Skeletal muscle cell (primary cell): ENCODE data around the gene PLSCR1.
A peak's percentile ranks its signal among the peaks of the same experiment; 100 is the strongest.
"Not testable (repeated sequence)": the region's sequence is repeated elsewhere in the genome, so short reads cannot be mapped to it uniquely, and the experiment has no call there.

ENCODE experiments used
- DNase-seq: peaks from one replicate; pipeline ENCODE4 v3.0.0-alpha.2; 2010; ENCODE audit warnings: low read depth
- H3K4me3 ChIP-seq: 2 replicates; pipeline ENCODE4 v1.5.1; 2011; ENCODE audit warnings: low read depth, mild to moderate bottlenecking, control low read depth, low read length, moderate library complexity

Gene PLSCR1

DNA sequence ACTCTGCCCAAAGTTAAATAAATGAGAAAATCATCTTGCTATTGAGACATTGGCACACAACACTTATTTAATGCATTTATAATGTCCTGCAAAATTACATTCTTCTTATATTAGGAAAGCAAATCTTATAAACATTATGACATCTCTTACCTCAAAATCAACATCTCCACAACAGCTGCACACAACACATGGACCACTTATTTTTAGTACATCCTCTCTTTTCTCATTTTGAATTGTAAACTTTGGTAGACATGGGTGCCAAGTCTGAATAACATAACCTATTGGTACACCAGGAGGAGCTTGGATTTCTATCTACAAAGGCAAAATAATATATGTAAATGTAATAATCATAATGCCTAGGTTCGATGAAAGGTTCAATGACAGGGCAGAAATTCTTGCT, 23.0 kb downstream of the PLSCR1 start:
- no peak overlapping the region for H3K4me3 ChIP-seq
- DNase-seq: no peak

DNA sequence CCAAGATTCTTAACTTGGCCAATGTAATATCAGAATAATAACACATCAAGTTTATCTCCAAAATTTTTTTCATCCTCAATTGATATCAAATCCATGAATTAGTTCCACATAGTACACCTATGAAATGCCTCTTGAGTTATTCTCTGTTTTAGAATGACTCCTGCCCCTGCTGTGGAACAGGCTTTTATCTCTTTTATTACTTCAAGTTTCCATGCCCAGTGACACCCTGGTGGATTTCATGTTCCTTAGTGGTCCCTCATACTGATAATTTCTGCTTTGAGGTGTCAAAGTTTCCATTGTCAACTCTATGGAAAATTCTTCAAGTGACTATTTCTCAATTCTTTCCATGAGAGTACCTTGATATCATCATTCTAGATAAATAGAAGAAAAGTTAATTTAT, 24.6 kb downstream of the PLSCR1 start:
- no peak overlapping the region for H3K4me3 ChIP-seq
- DNase-seq: no peak

DNA sequence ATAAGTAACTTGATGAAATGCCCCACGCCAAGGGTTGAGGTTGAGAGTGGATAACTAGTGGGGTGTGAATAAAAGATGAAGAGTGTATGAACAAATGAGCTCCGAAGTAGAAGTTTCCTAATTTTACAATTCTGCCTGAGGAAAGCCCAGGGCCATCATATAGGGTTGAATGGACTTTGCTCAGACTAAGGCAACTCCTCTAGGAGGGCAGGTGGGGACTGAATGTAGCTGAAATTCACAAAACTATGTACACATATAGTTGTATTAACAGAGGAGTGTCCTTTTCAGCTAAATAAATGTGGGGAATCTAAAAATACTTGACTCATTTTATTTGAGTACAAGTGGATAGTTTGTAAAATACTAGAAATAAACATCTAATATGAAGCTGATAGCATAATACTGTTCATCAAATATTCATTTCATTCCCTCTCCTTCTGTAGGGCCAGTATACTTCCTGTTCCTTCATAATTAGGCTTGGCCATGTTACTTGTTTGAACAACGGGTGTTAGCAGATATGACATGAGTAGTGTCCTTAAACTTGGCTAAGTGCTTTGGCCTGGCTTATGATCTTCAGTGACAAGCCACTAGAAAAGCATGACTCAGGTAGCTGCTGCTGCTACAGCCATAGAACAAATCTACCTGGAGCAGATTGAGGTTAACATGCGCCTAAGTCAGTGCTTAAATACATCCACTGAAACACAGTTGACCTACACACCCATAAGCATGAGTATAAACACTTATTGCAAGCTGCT, 26.5 kb downstream of the PLSCR1 start:
- no peak for DNase-seq
- no peak overlapping the region for H3K4me3 ChIP-seq

DNA sequence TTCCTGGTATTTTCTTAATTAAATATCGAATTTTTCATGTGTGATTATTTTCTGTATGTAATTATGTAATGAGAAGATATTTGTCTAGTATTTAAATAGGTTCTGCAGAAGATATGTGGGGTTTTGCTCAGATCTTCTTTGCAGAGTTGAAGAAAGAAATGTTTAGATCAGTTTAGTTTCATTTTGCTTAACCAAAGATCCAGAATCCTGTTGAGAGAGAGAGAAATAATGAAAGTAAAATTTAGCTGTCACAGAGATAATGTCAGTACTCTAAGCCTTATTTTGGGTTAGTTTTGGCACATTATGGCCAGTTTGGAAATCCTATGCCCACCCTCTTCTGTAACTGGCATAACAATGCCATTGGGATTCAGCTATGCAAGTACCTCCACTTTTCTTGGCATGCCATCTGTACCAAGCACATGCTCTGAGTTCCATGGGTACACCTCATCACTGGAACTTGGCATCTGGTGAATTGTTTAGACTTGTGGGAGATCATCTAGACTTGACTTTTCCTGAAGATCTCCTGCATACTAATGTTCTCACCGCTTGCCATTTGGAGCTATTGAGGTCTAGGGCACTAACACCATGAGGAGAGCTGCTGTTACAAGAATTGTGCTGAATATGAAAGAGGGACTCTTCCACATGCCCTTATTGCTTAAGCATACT, 30.9 kb downstream of the PLSCR1 start:
- no peak for DNase-seq

DNA sequence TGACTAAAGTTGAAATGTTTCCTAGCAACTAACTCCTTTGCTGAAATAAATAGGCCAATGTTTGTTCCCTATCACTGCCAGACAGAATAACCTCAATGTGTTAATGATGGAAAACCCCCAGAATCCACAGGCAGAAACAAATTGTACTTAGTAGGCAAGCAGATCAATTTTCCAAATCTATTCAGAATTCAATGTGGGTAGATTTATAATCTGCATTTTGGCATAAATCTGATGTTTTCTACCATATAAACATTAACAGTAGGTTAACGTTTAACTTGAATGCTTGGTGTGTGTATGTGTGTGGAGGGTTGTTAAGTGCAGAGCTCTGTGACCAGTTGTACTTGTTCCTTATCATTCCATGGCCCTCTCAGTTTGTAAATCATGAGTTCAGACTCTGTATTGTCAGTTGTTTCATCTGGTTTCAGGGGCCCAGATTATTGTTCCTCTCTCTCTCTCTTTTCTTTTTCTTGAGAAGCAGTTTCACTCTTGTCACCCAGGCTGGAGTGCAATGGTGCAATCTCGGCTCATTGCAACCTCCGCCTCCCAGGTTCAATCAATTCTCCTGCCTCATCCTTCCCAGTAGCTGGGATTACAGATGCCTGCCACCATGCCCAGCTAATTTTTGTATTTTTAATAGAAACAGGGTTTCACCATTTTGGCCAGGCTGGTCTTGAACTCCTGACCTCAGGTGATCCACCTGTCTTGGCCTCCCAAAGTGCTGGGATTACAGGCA, 32.8 kb downstream of the PLSCR1 start:
- no peak overlapping the region for H3K4me3 ChIP-seq
- DNase-seq: no peak

More for the DNA sequence above, 30.9 kb downstream of the PLSCR1 start:
- H3K4me3 ChIP-seq: no peak overlapping the region

DNA sequence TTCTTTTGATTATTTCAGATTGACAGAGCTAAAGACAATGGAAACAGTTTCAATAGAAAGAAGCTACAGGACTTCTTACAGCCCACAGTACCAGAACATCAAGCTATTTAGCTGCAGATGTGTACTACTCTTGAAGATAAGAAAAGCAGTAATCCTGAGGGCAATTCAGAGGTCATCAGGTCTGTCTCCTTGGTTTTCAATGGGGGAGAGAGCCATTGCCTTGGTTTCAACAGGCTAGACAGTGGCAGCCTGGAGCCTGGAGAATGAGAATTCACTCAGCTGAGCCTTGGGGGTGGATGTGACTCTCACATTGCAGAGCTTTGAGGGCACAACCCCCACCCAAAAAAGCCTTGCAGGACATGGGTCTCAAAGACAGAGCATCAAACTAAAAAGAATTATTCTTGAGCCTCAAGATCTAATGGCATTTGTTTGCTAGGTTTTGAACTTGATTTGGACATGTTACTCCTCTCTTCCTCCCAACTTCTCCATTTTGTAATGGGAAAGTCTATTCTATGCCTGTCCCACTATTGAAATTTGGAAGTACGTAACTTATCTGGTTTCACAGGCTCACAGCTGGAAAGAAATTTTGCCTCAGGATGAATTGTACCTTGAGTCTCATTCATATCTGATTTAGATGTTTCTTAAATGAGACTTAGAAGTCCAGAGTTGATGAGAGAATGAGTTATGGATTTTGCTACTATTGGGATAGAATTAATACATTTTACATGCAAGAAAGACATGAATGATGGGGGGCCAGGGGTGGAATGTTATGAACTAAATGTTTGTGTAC, 36.9 kb downstream of the PLSCR1 start:
- no peak for DNase-seq
- H3K4me3 ChIP-seq: no peak overlapping the region

DNA sequence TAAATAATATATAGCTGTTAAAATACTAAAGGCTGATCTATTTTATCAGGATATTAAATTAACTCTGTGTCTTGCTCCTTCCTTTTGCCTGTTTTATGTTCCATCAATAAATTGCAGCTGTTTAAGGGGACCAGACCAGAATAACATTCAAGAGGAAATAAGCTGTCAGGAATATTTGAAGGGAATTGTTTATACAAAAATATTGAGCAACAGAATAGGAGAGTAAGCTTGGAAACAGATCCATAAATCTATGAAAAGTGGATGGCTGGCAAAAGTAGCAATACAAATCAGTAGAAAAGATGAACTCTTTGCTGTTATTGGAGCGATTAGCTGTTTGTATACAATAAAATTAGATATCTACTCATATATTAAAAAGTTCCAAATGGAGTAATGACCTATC, 38.9 kb downstream of the PLSCR1 start:
- no peak overlapping the region for H3K4me3 ChIP-seq
- DNase-seq: no peak

DNA sequence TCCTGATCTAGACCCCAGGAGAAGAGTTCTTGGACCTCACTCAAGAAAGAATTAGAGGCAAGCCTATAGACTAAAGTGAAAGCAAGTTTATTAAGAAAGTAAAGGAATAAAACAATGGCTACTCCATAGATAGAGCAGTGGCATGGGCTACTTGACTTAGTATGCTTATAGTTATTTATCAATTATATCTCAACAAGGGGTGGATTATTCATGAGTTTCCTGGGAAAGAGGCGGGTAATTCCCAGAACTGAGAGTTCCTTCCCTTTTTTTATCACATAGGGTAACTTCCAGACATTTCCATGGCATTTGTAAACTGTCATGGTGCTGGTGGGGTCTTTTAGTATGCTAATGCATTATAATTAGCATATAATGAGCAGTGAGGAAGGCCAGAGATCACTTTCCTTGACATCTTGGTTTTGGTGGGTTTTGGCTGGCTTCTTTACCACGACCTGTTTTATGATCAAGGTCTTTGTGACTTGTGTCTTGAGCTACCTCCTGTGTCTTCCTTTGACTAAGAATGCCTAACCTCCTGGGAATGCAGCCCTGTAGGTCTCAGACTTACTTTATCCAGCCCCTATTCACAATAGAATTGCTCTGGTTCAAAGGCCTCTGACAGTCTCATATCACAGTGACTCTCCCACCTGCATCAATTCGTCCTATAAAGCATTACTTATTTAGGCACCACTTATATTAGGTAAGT, 39.8 kb downstream of the PLSCR1 start:
- DNase-seq: no peak

DNA sequence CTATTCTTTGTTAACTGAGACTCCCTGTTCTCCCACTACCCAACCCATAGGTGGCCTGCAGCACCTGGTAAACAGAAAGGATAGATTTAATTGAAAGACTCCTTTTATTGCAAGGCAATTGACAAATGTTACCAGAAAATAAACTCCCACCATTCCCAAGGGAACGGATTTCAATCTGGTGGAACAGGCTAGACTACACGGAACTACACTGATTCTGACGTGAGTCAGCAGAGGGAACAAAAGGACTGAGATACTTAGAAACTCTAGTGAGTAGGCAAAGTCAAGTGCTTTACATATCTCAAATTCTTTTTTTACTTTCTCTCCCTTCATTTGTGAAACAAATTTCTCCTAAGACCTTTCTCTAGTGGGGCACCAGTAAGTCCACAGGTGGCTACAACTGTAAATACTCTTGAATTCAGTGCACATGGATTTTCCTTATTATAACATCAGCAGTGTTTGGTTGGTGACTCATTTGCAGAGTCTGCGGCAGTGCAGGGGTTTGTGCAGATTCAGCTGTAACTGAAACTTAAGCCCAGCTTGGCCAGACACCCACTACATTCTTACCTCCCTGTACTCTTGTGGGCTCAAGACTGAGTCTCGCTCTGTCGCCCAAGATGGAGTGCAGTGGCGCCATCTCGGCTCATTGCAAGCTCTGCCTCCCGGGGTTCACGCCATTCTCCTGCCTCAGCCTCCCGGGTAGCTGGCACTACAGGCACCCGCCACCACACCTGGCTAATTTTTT, 40.8 kb downstream of the PLSCR1 start:
- DNase-seq: peak; percentile 95
- no peak overlapping the region for H3K4me3 ChIP-seq

More for the DNA sequence above, 39.8 kb downstream of the PLSCR1 start:
- no peak overlapping the region for H3K4me3 ChIP-seq

DNA sequence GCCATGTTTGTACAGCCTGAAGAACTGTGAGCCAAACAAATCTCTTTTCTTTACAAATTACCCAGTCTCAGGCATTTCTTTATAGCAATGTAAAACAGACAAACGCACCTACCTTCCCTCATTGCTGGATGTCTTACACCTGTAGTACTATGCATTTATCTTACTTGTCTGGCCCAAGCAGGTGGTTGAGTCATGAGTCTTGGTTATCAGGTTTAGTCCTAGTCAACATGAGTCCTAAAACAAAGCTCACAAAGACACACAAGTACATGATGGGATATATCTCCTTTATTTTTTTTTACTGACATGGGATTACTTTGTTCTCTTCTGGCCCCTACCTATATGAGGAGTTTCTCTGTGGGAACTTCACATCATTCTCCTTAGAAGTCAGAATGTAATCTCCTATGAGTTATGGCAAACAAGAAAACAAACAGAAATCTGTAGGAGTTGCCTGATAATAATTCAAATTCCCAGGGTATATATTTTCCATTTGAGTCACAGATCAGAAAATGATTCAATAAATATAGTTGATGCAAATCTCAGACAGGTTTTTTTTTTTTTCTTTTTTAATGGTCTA, 41.4 kb downstream of the PLSCR1 start:
- no peak for DNase-seq
- H3K4me3 ChIP-seq: no peak overlapping the region

DNA sequence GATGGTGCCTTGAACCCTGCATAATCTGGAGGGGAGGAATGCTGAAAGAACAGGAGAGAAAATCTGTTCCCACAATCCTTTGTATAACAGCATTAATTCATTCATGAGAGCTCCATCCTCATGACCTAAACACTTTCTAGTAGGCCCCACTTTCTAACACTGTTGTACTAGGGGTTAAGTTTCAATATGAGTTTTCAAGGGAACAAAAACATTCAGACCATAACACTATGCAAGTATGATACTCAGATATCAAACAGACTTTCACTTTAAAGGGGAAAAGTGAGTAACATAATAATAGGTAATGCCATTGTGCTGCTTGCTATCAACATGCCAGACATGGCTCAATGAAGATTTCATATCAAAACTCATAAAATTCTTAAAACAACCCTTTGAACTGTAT, 42.7 kb downstream of the PLSCR1 start:
- no peak for DNase-seq
- H3K4me3 ChIP-seq: no peak overlapping the region

DNA sequence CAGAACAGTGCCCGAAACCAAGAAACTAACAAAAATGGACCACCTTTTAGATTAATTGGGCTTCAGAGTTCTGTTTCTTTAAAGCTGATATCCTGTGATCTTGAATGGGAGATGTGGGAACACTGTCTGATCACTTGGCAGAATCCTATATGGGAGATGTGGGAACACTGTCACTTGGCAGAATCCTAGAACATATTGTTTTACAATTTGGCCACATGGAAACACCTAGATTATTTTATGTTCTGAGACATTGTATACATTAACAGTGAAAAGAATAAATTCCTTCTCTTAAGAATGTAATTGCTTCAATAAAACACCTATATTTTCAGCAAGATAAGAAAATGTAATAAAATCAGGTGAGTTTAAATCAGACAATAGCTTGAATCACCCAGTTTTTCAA, 44.7 kb downstream of the PLSCR1 start:
- no peak for DNase-seq
- no peak overlapping the region for H3K4me3 ChIP-seq

DNA sequence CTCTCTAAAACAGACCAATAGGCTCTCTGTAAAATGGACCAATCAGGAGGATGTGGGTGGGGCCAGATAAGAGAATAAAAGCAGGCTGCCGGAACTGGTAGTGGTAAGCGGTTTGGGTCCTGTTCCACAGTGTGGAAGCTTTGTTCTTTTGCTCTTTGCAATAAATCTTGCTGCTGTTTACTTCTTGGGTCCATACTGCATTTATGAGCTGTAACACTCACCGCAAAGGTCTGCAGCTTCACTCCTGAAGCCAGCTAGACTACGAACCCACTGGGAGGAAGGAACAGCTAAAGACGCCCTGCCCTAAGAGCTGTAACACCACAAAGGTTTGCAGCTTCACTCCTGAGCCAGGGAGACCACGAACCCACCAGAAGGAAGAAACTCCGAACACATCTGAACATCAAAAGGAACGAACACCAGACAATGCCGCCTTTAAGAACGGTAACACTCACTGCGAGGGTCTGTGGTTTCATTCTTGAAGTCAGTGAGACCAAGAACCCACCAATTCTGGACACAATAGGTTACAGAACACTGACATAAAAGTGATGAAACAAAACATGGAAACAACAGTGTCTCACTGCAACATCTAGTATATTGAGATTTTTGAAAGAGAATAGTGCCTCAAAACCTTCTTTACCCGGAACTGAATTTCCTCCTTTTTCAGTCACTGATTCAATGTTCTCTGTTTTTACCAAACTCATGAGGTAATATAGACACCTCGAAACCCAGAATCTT, 46.2 kb downstream of the PLSCR1 start:
- DNase-seq: no peak
- no peak overlapping the region for H3K4me3 ChIP-seq

DNA sequence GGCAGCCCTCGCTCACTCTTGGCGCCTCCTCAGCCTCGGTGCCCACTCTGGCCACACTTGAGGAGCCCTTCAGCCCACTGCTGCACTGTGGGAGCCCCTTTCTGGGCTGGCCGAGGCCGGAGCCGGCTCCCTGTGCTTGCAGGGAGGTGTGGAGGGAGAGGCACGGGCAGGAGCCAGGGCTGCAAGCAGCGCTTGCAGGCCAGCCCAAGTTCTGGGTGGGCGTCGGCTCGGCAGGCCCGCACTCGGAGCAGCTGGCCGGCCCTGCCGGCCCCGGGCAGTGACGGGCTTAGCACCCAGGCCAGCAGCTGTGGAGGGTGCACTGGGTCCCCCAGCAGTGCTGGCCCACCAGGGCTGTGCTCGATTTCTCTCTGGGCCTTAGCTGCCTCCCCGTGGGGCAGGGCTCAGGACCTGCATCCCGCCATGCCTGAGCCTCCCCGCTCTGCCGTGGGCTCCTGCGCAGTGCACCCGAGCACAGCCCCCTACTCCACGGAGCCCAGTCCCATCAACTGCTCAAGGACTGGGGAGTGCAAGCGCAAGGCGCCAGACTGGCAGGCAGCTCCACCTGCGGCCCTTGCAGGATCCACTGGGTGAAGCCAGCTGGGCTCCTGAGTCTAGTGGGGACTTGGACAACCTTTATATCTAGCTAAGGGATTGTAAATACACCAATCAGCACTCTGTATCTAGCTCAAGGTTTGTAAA, 47.1 kb downstream of the PLSCR1 start:
- DNase-seq, H3K4me3 ChIP-seq: not testable (repeated sequence)

DNA sequence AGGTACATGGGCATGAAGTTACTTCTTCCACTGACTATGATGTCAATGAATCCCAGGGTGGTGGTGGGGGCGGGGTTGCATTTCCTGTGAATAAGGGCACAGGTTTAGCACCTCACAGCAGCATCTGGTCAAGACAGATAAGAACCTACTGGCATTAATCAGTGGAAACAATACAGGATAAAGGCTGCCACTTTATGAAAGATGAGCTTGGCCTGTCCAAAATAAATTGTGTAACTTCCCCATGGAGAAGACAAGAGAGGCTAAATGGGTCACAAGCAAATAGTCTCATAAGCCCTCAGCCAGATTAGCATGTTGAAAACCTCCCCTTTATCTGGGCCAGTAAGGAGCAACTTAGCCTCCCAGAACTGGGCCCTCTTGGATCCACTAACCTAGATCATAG, 47.7 kb downstream of the PLSCR1 start:
- no peak overlapping the region for H3K4me3 ChIP-seq
- DNase-seq: no peak

DNA sequence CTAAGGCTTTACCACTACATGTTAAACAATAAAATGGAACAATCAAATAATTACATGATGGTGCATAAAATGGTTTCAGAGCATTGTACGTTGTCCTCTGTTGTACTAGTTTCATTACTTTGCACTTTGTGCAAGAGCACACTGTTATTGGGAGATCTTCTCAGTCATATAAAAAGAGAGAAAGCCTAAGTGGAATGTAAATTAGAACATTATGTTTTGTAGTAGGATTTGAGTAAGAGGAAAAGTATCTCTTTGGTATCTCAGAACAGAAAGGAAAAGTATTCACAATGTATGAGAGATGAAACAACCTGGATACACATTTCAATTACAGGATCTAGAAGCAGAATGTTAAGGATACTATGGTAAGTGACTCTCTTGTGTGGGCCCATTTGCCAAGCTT, 48.2 kb downstream of the PLSCR1 start:
- DNase-seq: no peak
- H3K4me3 ChIP-seq: no peak overlapping the region

DNA sequence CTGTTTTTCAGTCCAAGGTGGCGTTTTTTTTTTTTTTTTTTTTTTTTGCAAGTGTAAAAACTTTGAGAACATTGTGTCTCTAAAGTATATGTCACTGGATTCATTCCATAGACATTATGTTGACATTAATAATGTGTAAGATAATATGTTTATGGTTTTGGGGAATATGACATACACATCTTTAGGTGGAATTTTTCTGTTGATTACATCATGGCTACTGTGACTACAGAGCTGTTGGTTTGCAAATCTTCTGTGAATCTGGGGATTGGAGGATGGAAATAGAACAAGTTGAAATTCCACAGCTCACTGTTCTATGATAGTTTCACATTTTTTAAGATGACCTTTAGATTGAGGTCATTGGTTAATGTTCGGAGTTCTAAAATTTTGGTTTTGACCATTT, 50.6 kb downstream of the PLSCR1 start:
- DNase-seq: no peak
- H3K4me3 ChIP-seq: no peak overlapping the region
